Glutamatergic neuron (in vitro differentiated cells): ENCODE data around the gene GBA3. TPM values are rescaled to one million over a fixed set of nuclear protein-coding genes. Genes with fewer than 3 reads are reported as not detected.

Experiments used
- DNase-seq: peaks from one replicate; pipeline ENCODE4 v3.0.0; 2022
- H3K27ac Mint-ChIP-seq: one replicate; pipeline ENCODE4 v1.8.0; 2020; ENCODE audit warnings: mild to moderate bottlenecking, mixed read lengths, inconsistent platforms; ENCODE audit not compliant: unreplicated experiment
- H3K27me3 Mint-ChIP-seq: one replicate; pipeline ENCODE4 v1.8.0; 2020; ENCODE audit warnings: mild to moderate bottlenecking, moderate library complexity, mixed read lengths, inconsistent platforms; ENCODE audit not compliant: unreplicated experiment
- H3K36me3 Mint-ChIP-seq: one replicate; pipeline ENCODE4 v1.8.0; 2020; ENCODE audit warnings: mild to moderate bottlenecking, mixed read lengths, inconsistent platforms; ENCODE audit not compliant: unreplicated experiment
- H3K4me1 Mint-ChIP-seq: one replicate; pipeline ENCODE4 v1.8.0; 2020; ENCODE audit warnings: mild to moderate bottlenecking, low read depth, mixed read lengths, inconsistent platforms; ENCODE audit not compliant: unreplicated experiment
- H3K4me3 Mint-ChIP-seq: one replicate; pipeline ENCODE4 v1.8.0; 2020; ENCODE audit warnings: mild to moderate bottlenecking, mixed read lengths, inconsistent platforms; ENCODE audit not compliant: unreplicated experiment
- H3K9me3 Mint-ChIP-seq: one replicate; pipeline ENCODE4 v1.8.0; 2020; ENCODE audit warnings: mild to moderate bottlenecking, moderate library complexity, mixed read lengths, inconsistent platforms; ENCODE audit not compliant: unreplicated experiment
- total RNA-seq: library from RNA; stranded (reverse); fragmentation: NEBNext Ultra II Directional; extraction: Animal tissue kit (Norgen Biotek cat#: 25700); gene quantifications from one replicate; pipeline ENCODE4 v1.2.1, GENCODE V29; 2021; ENCODE audit not compliant: unreplicated experiment
- TF ChIP-seq, protein P1 (sequence below): fragments of 200-600 bp; sonication (generic); IDR thresholded peaks from one replicate; pipeline ENCODE4 v1.5.0; 2021; ENCODE audit not compliant: partially characterized antibody, unreplicated experiment

GBA3 gene
- total RNA-seq, 1 donor from 2014 or later = 0.32 TPM

DNA sequence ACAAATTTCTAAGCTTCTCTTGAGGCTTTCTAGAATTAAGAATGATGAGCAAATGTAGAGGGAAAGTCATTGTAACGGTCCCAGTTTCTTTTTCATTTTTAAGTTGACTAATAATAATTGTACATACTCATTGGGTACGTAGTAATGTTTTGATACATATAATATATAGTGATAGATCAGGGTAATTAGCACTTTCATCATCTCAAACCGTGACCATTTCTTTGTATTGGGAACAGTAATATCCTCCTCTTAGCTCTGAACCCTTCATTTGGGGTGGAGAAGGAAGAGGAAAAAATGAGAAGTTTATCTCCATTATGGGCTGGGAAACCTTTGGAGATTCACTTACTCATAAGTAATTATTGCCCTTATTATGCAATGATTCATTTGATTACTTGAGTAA is 39.0 kb upstream of the GBA3 start:
- Mint-ChIP-seq H3K4me1 (no peaks in the 10 kb centered on the region), H3K4me3 (no peak overlapping the region), H3K9me3 (no peaks in the 10 kb centered on the region), H3K36me3 (no peaks in the 10 kb centered on the region), H3K27ac (no peak overlapping the region), H3K27me3 (no peaks in the 10 kb centered on the region)
- DNase-seq = no peak
- TF ChIP-seq, protein P1, sequence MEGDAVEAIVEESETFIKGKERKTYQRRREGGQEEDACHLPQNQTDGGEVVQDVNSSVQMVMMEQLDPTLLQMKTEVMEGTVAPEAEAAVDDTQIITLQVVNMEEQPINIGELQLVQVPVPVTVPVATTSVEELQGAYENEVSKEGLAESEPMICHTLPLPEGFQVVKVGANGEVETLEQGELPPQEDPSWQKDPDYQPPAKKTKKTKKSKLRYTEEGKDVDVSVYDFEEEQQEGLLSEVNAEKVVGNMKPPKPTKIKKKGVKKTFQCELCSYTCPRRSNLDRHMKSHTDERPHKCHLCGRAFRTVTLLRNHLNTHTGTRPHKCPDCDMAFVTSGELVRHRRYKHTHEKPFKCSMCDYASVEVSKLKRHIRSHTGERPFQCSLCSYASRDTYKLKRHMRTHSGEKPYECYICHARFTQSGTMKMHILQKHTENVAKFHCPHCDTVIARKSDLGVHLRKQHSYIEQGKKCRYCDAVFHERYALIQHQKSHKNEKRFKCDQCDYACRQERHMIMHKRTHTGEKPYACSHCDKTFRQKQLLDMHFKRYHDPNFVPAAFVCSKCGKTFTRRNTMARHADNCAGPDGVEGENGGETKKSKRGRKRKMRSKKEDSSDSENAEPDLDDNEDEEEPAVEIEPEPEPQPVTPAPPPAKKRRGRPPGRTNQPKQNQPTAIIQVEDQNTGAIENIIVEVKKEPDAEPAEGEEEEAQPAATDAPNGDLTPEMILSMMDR = no peak

DNA sequence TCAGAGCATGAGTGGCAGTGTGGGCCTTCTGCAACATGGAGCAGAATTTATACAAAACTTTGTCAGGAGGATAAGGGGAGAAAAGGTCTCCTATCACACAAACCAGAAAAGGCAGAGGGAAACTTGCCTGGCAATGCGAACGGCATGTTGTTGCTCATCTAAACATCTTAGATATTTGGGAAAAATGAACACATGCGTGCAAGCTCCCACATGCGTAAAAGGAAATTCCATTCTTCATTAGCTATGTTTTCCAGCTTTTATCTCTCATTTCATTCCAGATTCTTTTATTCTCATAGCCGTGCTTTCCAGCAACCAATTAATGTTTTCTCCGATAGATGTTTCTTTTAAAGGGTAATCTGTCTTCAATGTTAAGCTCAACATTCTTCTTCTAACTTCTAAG is 31.3 kb upstream of the GBA3 start:
- Mint-ChIP-seq H3K27ac (no peak overlapping the region), H3K27me3 (no peaks in the 10 kb centered on the region), H3K4me1 (no peaks in the 10 kb centered on the region), H3K36me3 (no peaks in the 10 kb centered on the region), H3K4me3 (no peak overlapping the region), H3K9me3 (peaks cover 2% of the 10 kb centered on the region)
- no peak for DNase-seq
- TF ChIP-seq, protein P1 = no peak

DNA sequence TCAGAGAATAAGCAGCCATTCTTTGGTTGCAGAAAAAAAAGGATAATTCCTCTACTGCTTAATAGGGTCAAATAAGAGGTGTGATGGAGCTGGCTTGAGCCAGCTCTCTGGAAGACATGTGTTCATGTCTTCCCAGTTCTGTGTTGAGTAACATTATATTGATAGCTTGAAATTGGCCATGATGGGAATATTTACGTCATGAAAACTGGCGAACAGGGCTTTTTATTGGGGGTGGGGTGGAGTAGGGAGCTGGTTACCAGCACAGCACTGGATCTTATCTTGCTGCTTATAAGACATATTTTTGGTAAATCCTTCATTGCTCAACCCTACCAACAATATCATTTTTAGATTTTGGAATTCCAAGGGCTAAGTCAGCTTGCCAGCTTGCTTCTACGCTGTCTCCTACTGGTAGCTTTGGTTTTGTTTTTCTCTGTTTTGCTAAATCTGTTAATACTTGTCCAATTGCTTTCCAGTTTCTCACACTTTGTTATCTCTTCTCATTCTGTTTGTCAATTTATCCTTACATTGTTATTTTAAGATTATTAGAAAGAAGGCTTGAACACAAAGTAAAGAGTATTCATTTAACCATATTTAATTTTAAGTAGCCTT is 25.3 kb upstream of the GBA3 start:
- H3K27ac Mint-ChIP-seq = no peak overlapping the region
- H3K36me3 Mint-ChIP-seq = no peaks in the 10 kb centered on the region
- H3K27me3 Mint-ChIP-seq = no peaks in the 10 kb centered on the region
- DNase-seq = no peak
- no peaks in the 10 kb centered on the region for H3K4me1 Mint-ChIP-seq
- TF ChIP-seq, protein P1 = no peak
- H3K9me3 Mint-ChIP-seq = no peaks in the 10 kb centered on the region
- no peak overlapping the region for H3K4me3 Mint-ChIP-seq

DNA sequence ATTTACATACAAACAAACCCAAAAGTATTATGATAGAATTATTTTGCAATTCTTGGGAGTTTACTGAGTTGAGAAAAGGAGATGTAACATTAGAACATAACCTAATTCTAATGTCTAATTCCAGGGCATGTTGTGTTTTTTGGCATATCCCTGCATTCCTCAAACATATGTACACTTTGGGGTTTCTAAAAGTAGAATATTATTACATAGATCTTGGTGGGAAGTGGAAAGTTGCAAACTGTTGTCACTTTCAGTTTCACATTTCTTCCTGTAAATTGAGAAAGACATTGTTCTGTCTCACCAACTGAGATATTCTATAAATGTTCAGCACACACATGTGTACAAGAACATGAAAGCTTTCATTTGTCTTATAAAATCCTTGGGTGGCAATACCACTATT is 24.4 kb upstream of the GBA3 start:
- no peaks in the 10 kb centered on the region for H3K9me3 Mint-ChIP-seq
- no peaks in the 10 kb centered on the region for H3K27me3 Mint-ChIP-seq
- H3K27ac Mint-ChIP-seq = no peak overlapping the region
- TF ChIP-seq, protein P1 = no peak
- no peaks in the 10 kb centered on the region for H3K4me1 Mint-ChIP-seq
- H3K36me3 Mint-ChIP-seq = no peaks in the 10 kb centered on the region
- DNase-seq = no peak
- no peak overlapping the region for H3K4me3 Mint-ChIP-seq

DNA sequence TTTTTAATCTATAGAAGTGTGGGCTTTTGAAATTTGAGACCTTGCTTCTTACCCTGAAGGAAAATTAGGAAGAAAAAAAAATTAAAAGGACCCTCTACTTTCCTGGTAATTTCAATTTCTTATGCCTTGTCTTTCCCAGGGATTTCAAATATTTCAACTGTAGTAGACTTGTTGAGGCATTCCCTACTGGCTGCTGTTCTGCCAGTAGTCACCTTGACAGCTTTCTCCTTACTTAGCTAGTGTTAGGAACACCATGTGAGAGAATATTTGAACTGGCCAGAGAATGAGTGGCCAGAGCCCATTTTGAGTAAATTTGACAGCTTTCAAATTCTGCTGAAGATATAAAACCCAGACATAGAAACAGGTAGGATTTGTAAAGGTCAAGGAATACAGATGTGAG is 24.0 kb upstream of the GBA3 start:
- Mint-ChIP-seq H3K27ac (no peak overlapping the region), H3K4me3 (no peak overlapping the region), H3K9me3 (no peaks in the 10 kb centered on the region), H3K27me3 (no peaks in the 10 kb centered on the region), H3K4me1 (no peaks in the 10 kb centered on the region), H3K36me3 (no peaks in the 10 kb centered on the region)
- TF ChIP-seq, protein P1 = no peak
- DNase-seq = no peak
